Adrenal gland (tissue), 5 donors: ENCODE measurements around the gene EPG5.

Experiments used
- POLR2A ChIP-seq, 2 donors: fragments of 450-650 bp; IDR thresholded peaks; one replicate each; pipeline ENCODE4 v1.6.1; 2017; ENCODE audit warnings: antibody characterized with exemption in 2 of 2, mild to moderate bottlenecking in 2 of 2, moderate library complexity in 1 of 2
- TF ChIP-seq, protein P1 (sequence below), 6 experiments: fragments of 450-650 bp in 4 of 6; fragments of 200-600 bp in 2 of 6; sonication (generic) in 1 of 6; IDR thresholded peaks; 1 replicate in 5 of 6; 2 replicates in 1 of 6; pipeline versions ENCODE4 v1.5.1 to v1.8.0; 2016 to 2021; ENCODE audit warnings: antibody characterized with exemption in 6 of 6, mild to moderate bottlenecking in 2 of 6, moderate library complexity in 1 of 6
- donor health status: DM: no; HTN: no; CAD: no.

DNA sequence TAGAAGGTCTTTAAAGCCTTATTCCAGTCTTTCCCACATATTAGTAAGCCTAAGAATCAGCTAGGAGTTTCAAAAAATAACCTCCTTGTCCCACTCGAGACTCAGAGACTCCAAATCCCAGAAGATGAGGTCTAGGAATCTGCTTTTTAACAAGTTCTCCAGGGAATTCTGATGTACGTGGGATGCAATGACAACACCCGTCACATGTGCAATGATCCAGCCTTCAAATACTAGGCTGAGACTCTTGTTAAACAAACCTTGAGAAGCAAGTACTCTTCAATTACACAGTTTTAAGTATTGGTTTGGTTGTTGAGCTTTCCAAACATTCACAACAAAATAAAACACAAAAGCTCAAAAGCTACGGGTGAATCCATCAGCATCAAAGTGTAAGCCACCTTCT, 53.9 kb downstream of the EPG5 start:
- TF ChIP-seq, protein P1, sequence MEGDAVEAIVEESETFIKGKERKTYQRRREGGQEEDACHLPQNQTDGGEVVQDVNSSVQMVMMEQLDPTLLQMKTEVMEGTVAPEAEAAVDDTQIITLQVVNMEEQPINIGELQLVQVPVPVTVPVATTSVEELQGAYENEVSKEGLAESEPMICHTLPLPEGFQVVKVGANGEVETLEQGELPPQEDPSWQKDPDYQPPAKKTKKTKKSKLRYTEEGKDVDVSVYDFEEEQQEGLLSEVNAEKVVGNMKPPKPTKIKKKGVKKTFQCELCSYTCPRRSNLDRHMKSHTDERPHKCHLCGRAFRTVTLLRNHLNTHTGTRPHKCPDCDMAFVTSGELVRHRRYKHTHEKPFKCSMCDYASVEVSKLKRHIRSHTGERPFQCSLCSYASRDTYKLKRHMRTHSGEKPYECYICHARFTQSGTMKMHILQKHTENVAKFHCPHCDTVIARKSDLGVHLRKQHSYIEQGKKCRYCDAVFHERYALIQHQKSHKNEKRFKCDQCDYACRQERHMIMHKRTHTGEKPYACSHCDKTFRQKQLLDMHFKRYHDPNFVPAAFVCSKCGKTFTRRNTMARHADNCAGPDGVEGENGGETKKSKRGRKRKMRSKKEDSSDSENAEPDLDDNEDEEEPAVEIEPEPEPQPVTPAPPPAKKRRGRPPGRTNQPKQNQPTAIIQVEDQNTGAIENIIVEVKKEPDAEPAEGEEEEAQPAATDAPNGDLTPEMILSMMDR (IDR thresholded peaks at IDR 0.05): no peak
- no peak for TF ChIP-seq POLR2A (IDR thresholded peaks at IDR 0.05)
